HCT116 (cell line): Measurements from ENCODE around the gene SSRP1.

Experiments
- CEBPB ChIP-seq: IDR thresholded peaks from 2 replicates; pipeline ENCODE4 v1.6.1; 2012; ENCODE audit warnings: low read depth
- EZH2 ChIP-seq: fragments of 200-600 bp; sonication (generic); IDR thresholded peaks from 2 replicates; pipeline ENCODE4 v1.6.1; 2017; ENCODE audit warnings: antibody characterized with exemption, mixed run types
- EZH2phosphoT487 ChIP-seq: fragments of 200-600 bp; IDR thresholded peaks from 2 replicates; pipeline ENCODE4 v1.6.1; 2018; ENCODE audit warnings: antibody characterized with exemption, borderline replicate concordance
- POLR2A ChIP-seq: IDR thresholded peaks from 2 replicates; pipeline ENCODE4 v1.7.0; 2011; ENCODE audit warnings: borderline replicate concordance; ENCODE audit not compliant: insufficient read depth, insufficient read length; ENCODE audit errors: extremely low read depth
- POLR2AphosphoS5 ChIP-seq: IDR thresholded peaks from 2 replicates; pipeline ENCODE4 v1.6.1; 2011; ENCODE audit warnings: mild to moderate bottlenecking, low read depth, low read length, moderate library complexity
- SP1 ChIP-seq: IDR thresholded peaks from 2 replicates; pipeline ENCODE4 v1.6.1; 2012; ENCODE audit warnings: low read depth
- YY1 ChIP-seq: IDR thresholded peaks from 2 replicates; pipeline ENCODE4 v1.6.1; 2011; ENCODE audit warnings: low read length, low read depth, moderate library complexity, mild to moderate bottlenecking; ENCODE audit not compliant: insufficient replicate concordance; ENCODE audit errors: extremely low read depth
- TF ChIP-seq, protein P1 (sequence below): IDR thresholded peaks from 2 replicates; pipeline ENCODE4 v1.6.1; 2012
- TF ChIP-seq, protein P2 (sequence below), 3 experiments: fragments of 200-600 bp in 1 of 3; sonication (generic) in 1 of 3; IDR thresholded peaks in 2 of 3; conservative IDR thresholded peaks in 1 of 3; 2 replicates each; pipeline ENCODE4 v1.5.1; 2012 to 2017; ENCODE audit warnings: low read depth in 2 of 3, low read length in 2 of 3, antibody characterized with exemption in 1 of 3, borderline replicate concordance in 1 of 3, control low read depth in 1 of 3, mild to moderate bottlenecking in 1 of 3, mixed read lengths in 1 of 3, mixed run types in 1 of 3, moderate library complexity in 1 of 3; ENCODE audit not compliant: insufficient read depth in 1 of 3

DNA sequence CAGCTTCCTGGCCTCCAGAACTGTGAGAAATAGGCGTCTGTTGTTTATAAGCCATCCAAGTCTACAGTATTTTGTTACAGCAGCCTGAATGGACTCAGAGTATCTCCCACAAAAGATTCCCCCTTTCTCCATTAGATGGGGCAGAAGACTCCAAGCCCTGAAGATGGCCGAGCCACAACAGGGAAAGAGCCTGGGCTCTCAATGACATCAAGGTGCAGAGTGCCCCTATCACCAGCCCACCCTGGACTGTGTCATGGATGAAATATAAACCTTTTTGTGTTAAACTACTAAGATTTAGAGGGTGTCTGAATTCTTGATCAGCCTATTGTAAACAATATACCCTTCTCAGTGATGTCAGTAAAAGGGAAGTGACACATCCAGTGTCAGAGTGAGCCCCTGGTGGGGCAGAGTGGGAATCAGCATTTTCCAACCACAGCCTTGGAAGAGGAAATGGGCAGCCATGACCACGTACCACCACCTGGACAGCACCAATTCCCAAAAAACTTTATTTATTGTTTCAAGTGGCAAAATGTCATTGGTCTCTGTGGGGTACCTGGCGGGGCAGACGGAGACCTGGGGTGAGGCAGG lies 36.4 kb downstream of the SSRP1 start:
- TF ChIP-seq POLR2A (no peak), POLR2AphosphoS5 (no peak), EZH2 (no peak), SP1 (no peak), YY1 (no peak), CEBPB (no peak), EZH2phosphoT487 (no peak)
- TF ChIP-seq, protein P1, sequence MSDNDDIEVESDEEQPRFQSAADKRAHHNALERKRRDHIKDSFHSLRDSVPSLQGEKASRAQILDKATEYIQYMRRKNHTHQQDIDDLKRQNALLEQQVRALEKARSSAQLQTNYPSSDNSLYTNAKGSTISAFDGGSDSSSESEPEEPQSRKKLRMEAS, result no peak
- TF ChIP-seq, protein P2, sequence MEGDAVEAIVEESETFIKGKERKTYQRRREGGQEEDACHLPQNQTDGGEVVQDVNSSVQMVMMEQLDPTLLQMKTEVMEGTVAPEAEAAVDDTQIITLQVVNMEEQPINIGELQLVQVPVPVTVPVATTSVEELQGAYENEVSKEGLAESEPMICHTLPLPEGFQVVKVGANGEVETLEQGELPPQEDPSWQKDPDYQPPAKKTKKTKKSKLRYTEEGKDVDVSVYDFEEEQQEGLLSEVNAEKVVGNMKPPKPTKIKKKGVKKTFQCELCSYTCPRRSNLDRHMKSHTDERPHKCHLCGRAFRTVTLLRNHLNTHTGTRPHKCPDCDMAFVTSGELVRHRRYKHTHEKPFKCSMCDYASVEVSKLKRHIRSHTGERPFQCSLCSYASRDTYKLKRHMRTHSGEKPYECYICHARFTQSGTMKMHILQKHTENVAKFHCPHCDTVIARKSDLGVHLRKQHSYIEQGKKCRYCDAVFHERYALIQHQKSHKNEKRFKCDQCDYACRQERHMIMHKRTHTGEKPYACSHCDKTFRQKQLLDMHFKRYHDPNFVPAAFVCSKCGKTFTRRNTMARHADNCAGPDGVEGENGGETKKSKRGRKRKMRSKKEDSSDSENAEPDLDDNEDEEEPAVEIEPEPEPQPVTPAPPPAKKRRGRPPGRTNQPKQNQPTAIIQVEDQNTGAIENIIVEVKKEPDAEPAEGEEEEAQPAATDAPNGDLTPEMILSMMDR (IDR thresholded peaks at IDR 0.05 in 2 of 3, conservative IDR thresholded peaks at IDR 0.05 in 1 of 3; ENCODE audit: borderline replicate concordance in 1 of 3, insufficient read depth in 1 of 3, low read depth in 2 of 3, low read length in 2 of 3), result no peak
